ENCODE results near the gene SLN.

- no peak for TF ChIP-seq CTCF (IDR thresholded peaks at IDR 0.05)
- TF ChIP-seq POLR2A (IDR thresholded peaks at IDR 0.05) = no peak
These were observed 50.2 kb downstream of the SLN start for GRCh38 chr11:107661656-107662055.
